ENCODE data around the gene ANLN. TPM values are rescaled to one million over a fixed set of nuclear protein-coding genes. Genes with fewer than 3 reads are reported as not detected.
"Not testable (repeated sequence)": the region's sequence is repeated elsewhere in the genome, so short reads cannot be mapped to it uniquely, and the experiment has no call there.

Gene ANLN
- total RNA-seq, 1 experiment from 2014 or later, result 274 TPM

DNA sequence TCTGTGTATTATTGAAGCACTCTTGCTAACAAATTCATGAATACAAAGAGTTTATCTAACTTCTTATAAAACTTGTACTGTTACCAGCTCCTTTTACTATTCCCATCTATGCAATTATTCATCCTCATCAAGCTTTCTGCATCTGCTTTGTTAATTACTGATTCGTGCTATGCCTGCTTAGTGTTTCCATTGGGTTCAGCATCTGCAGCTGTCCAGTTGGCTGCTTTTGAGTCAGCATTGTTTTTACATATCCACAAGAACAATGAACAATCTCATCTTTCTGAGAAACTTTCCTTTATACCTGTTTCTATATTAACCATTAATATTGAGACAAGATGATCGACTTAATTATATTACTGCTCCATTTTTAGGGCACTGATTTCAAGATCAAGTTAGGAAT is 19.6 kb upstream of the ANLN start:
- Mint-ChIP-seq H3K9me3 (ENCODE audit: low read depth, unreplicated experiment) (no peaks in the 10 kb centered on the region), H3K27me3 (ENCODE audit: unreplicated experiment) (no peaks in the 10 kb centered on the region), H3K4me3 (ENCODE audit: low read depth, unreplicated experiment) (no peak overlapping the region), H3K36me3 (ENCODE audit: insufficient read depth, unreplicated experiment) (peaks cover 17% of the 10 kb centered on the region), H3K27ac (ENCODE audit: unreplicated experiment) (no peak overlapping the region), H3K4me1 (ENCODE audit: low read depth, unreplicated experiment) (no peaks in the 10 kb centered on the region)
- intact Hi-C loops (cut with micrococcal nuclease; ENCODE audit: unreplicated experiment), result no loop called here
- no TSS peak for BruUV-seq (replicated peaks)
- TF ChIP-seq, protein P1, sequence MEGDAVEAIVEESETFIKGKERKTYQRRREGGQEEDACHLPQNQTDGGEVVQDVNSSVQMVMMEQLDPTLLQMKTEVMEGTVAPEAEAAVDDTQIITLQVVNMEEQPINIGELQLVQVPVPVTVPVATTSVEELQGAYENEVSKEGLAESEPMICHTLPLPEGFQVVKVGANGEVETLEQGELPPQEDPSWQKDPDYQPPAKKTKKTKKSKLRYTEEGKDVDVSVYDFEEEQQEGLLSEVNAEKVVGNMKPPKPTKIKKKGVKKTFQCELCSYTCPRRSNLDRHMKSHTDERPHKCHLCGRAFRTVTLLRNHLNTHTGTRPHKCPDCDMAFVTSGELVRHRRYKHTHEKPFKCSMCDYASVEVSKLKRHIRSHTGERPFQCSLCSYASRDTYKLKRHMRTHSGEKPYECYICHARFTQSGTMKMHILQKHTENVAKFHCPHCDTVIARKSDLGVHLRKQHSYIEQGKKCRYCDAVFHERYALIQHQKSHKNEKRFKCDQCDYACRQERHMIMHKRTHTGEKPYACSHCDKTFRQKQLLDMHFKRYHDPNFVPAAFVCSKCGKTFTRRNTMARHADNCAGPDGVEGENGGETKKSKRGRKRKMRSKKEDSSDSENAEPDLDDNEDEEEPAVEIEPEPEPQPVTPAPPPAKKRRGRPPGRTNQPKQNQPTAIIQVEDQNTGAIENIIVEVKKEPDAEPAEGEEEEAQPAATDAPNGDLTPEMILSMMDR (IDR thresholded peaks at IDR 0.05; ENCODE audit: unreplicated experiment), result no peak
- CTCF ChIA-PET, result no interaction called here
- DNase-seq, result no peak

DNA sequence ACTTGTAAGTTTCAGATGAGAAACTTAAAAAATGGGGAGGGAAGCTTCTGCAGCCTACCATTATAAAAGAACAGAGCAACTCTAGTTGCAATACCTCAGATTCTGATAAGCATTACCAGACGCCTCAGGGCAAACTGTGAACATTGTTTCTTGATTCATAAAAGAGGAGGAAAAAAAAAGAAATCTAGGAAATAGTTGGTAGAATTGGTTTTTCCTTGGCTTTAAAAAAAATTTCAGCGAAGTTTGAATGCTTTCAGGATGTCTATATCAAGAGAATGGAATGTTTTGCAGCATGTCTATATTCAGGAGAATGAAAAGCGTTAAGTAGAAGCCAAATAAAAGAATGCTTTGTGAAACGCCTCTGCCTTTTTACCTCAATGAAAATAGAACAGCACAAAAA is 17.5 kb upstream of the ANLN start:
- H3K9me3 Mint-ChIP-seq (ENCODE audit: low read depth, unreplicated experiment), result no peaks in the 10 kb centered on the region
- intact Hi-C loops (cut with micrococcal nuclease; ENCODE audit: unreplicated experiment), result no loop called here
- CTCF ChIA-PET, result interaction anchor here (0.7 kb wide), 1 partner anchor 12 kb away, joined by 5 read pairs; no protein-coding TSS in a partner anchor

DNA sequence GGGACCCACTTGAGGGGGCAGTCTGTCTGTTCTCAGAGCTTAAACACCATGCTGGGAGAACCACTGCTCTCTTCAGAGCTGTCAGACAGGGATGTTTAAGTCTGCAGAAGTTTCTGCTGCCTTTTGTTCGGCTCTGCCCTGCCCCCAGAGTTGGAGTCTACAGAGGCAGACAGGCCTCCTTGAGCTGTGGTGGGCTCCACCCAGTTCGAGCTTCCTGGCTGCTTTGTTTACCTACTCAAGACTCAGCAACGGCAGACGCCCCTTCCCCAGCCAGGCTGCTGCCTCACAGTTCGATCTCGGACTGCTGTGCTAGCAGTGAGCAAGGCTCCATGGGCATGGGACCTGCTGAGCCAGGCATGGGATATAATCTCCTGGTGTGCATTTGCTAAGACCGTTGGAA is 11.1 kb upstream of the ANLN start:
- BruUV-seq (replicated peaks); DNase-seq: not testable (repeated sequence)
- CTCF ChIA-PET, result interaction anchor here (0.9 to 1.7 kb wide), 2 partner anchors 9 to 13 kb away, joined by 3 read pairs; no protein-coding TSS in a partner anchor

More for the DNA sequence above, 17.5 kb upstream of the ANLN start:
- DNase-seq, result no peak
- peaks cover 7% of the 10 kb centered on the region for H3K36me3 Mint-ChIP-seq (ENCODE audit: insufficient read depth, unreplicated experiment)
- H3K27me3 Mint-ChIP-seq (ENCODE audit: unreplicated experiment), result no peaks in the 10 kb centered on the region
- H3K27ac Mint-ChIP-seq (ENCODE audit: unreplicated experiment), result no peak overlapping the region
- no peak overlapping the region for H3K4me3 Mint-ChIP-seq (ENCODE audit: low read depth, unreplicated experiment)
- no TSS peak for BruUV-seq (replicated peaks)
- TF ChIP-seq, protein P1 (IDR thresholded peaks at IDR 0.05; ENCODE audit: unreplicated experiment), result no peak
- H3K4me1 Mint-ChIP-seq (ENCODE audit: low read depth, unreplicated experiment), result no peaks in the 10 kb centered on the region

DNA sequence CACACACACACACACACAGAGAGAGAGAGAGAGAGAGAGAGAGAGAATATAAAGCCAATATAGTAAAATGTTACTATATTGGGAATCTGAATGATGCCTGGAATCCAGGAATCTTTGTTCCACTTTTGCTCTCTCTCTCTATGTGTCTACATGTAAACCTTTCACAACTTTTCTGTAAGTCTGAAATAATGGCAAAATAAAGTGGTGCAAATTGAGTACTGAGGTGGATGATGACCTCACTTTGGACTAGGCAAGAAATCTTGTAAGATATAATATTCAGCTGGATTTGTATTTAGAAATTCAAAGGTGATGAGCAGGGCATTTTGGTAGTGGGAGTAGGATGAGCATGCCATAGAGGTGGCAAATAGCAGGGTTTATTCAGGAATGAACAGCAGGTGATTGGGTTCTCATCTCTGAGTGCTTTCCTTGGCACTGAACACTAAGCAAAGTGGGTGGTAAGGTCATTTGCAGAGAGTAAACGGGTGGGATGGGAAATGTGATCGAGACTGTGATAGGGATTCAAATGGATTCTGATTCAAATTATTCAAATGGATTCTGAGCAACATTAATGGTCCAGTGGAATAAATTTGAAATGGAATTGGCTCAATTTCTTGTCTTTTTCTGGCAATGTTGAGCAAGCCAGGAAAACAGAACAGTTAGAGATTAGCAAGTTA is 9.7 kb upstream of the ANLN start:
- no peaks in the 10 kb centered on the region for H3K27me3 Mint-ChIP-seq (ENCODE audit: unreplicated experiment)
- no TSS peak for BruUV-seq (replicated peaks)
- peaks cover 3% of the 10 kb centered on the region for H3K9me3 Mint-ChIP-seq (ENCODE audit: low read depth, unreplicated experiment)
- intact Hi-C loops (cut with micrococcal nuclease; ENCODE audit: unreplicated experiment), result loop anchor here (10.0 kb wide), 1 partner anchor 265 kb away; no protein-coding TSS in a partner anchor
- no peak overlapping the region for H3K27ac Mint-ChIP-seq (ENCODE audit: unreplicated experiment)
- H3K36me3 Mint-ChIP-seq (ENCODE audit: insufficient read depth, unreplicated experiment), result no peaks in the 10 kb centered on the region
- CTCF ChIA-PET, result interaction anchor here (0.6 kb wide), 1 partner anchor 16 kb away, joined by 3 read pairs; no protein-coding TSS in a partner anchor
- TF ChIP-seq, protein P1 (IDR thresholded peaks at IDR 0.05; ENCODE audit: unreplicated experiment), result no peak
- no peak overlapping the region for H3K4me3 Mint-ChIP-seq (ENCODE audit: low read depth, unreplicated experiment)
- no peak for DNase-seq
- peaks cover 10% of the 10 kb centered on the region for H3K4me1 Mint-ChIP-seq (ENCODE audit: low read depth, unreplicated experiment)

More for the DNA sequence above, 11.1 kb upstream of the ANLN start:
- H3K36me3 Mint-ChIP-seq (ENCODE audit: insufficient read depth, unreplicated experiment); H3K27me3 Mint-ChIP-seq (ENCODE audit: unreplicated experiment); intact Hi-C loops (cut with micrococcal nuclease; ENCODE audit: unreplicated experiment); H3K4me1 Mint-ChIP-seq (ENCODE audit: low read depth, unreplicated experiment); H3K27ac Mint-ChIP-seq (ENCODE audit: unreplicated experiment); H3K4me3 Mint-ChIP-seq (ENCODE audit: low read depth, unreplicated experiment); H3K9me3 Mint-ChIP-seq (ENCODE audit: low read depth, unreplicated experiment): not testable (repeated sequence)

DNA sequence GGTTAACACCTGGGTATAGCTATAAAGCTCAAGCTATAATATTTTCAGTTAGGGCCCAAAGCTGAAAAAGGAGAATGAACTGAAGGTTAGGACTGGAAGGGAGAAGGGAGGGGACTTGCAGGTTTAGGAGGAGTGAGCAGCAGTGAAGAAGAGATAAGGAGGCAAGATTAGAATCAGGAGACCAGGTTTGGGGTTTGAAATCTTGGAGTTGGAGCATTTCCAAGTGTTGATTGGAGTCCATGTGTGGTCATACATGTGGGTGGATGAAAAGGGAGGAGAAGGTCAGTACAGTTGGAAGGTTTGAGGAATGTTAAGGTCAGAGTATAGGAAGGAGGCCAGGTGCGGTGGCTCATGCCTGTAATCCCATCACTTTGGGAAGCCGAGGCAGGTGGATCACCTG is 8.6 kb upstream of the ANLN start:
- H3K27me3 Mint-ChIP-seq (ENCODE audit: unreplicated experiment), result no peaks in the 10 kb centered on the region
- no peak overlapping the region for H3K4me3 Mint-ChIP-seq (ENCODE audit: low read depth, unreplicated experiment)
- peaks cover 3% of the 10 kb centered on the region for H3K9me3 Mint-ChIP-seq (ENCODE audit: low read depth, unreplicated experiment)
- peaks cover 11% of the 10 kb centered on the region for H3K4me1 Mint-ChIP-seq (ENCODE audit: low read depth, unreplicated experiment)
- no peak for DNase-seq
- intact Hi-C loops (cut with micrococcal nuclease; ENCODE audit: unreplicated experiment), result loop anchor here (10.0 kb wide), 1 partner anchor 266 kb away; no protein-coding TSS in a partner anchor
- TF ChIP-seq, protein P1 (IDR thresholded peaks at IDR 0.05; ENCODE audit: unreplicated experiment), result no peak
- no TSS peak for BruUV-seq (replicated peaks)
- CTCF ChIA-PET, result interaction anchor here (0.7 kb wide), 1 partner anchor 12 kb away, joined by 4 read pairs; no protein-coding TSS in a partner anchor
- H3K27ac Mint-ChIP-seq (ENCODE audit: unreplicated experiment), result peak overlapping the region; percentile 0
- H3K36me3 Mint-ChIP-seq (ENCODE audit: insufficient read depth, unreplicated experiment), result no peaks in the 10 kb centered on the region

GRCh38 chr7:36383284-36383683 is 6.4 kb upstream of the ANLN start:
- DNase-seq; BruUV-seq (replicated peaks); CTCF ChIA-PET; H3K36me3 Mint-ChIP-seq (ENCODE audit: insufficient read depth, unreplicated experiment); H3K4me3 Mint-ChIP-seq (ENCODE audit: low read depth, unreplicated experiment); H3K27ac Mint-ChIP-seq (ENCODE audit: unreplicated experiment); H3K9me3 Mint-ChIP-seq (ENCODE audit: low read depth, unreplicated experiment); H3K27me3 Mint-ChIP-seq (ENCODE audit: unreplicated experiment): not testable (repeated sequence)
- intact Hi-C loops (cut with micrococcal nuclease; ENCODE audit: unreplicated experiment), result loop anchor here (10.0 kb wide), 1 partner anchor 268 kb away; no protein-coding TSS in a partner anchor
- H3K4me1 Mint-ChIP-seq (ENCODE audit: low read depth, unreplicated experiment), result peaks cover 29% of the 10 kb centered on the region

DNA sequence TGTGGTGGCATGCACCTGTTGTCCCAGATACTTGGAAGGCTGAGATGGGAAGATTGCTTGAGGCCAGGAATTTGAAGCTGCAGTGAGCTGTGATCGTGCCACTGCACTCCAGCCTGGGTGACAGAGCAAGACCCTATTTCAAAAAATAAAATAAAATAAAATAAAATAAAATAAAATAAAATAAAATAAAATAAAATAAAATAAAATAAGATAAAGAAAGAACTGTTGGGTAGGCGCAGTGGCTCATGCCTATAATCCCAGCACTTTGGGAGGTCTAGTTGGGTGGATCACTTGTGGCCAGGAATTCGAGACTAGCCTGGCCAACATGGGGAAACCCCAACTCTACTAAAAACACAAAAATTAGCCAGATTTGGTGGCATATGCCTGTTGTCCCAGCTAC is 4.0 kb upstream of the ANLN start:
- H3K9me3 Mint-ChIP-seq (ENCODE audit: low read depth, unreplicated experiment); CTCF ChIA-PET; DNase-seq; H3K4me3 Mint-ChIP-seq (ENCODE audit: low read depth, unreplicated experiment); H3K27me3 Mint-ChIP-seq (ENCODE audit: unreplicated experiment); BruUV-seq (replicated peaks): not testable (repeated sequence)
- intact Hi-C loops (cut with micrococcal nuclease; ENCODE audit: unreplicated experiment), result loop anchor here (10.0 kb wide), 1 partner anchor 271 kb away; no protein-coding TSS in a partner anchor
- H3K27ac Mint-ChIP-seq (ENCODE audit: unreplicated experiment), result peak overlapping the region; percentile 92
- H3K36me3 Mint-ChIP-seq (ENCODE audit: insufficient read depth, unreplicated experiment), result peaks cover 27% of the 10 kb centered on the region
- peaks cover 36% of the 10 kb centered on the region for H3K4me1 Mint-ChIP-seq (ENCODE audit: low read depth, unreplicated experiment)
